Dedifferentiated amniotic fluid mesenchymal stem cell (primary cell): Measurements from ENCODE around the gene BHMT.
"Not testable (repeated sequence)": the region's sequence is repeated elsewhere in the genome, so short reads cannot be mapped to it uniquely, and the experiment has no call there.

Experiments used
- DNase-seq: peaks from one replicate; pipeline ENCODE4 v3.0.0-alpha.2; 2016; ENCODE audit errors: extremely low spot score

BHMT gene

DNA sequence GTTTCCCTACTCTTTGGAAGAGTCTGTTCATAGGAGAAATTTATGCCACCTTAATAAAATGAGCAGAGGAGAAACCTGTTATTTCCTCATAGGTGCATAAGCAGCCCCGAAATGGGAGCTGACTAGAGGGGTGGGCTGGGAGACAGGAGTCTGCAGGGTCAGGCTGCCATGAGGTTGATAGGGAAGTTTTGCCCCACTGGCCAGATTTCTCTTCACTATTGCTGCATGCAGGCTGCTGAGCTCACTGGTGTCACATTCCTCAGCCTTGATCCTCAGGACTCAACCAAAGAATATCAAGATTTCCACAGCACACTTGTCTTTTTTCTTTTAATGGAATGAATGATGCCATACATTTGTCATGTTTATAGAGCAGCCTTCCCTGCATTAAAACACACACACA is 60.7 kb downstream of the BHMT start:
- peak; percentile 36 for DNase-seq

DNA sequence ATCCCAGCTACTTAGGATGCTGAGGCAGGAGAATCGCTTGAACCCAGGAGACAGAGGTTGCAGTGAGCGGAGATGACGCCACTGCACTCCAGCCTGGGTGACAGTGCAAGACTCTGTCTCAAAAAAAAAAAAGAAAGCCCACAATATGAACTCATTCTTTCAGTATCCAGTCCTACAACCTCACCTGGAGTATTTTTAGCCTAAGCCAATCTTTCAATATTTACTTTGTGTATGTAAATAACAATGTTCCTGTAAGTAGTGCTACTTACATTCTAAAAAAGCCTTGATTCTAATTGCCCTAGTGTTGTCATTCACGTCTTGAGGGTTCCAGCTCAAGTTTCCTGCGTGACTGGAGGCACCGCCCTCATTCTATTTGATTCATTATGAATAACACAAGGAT is 62.0 kb downstream of the BHMT start:
- no peak for DNase-seq

DNA sequence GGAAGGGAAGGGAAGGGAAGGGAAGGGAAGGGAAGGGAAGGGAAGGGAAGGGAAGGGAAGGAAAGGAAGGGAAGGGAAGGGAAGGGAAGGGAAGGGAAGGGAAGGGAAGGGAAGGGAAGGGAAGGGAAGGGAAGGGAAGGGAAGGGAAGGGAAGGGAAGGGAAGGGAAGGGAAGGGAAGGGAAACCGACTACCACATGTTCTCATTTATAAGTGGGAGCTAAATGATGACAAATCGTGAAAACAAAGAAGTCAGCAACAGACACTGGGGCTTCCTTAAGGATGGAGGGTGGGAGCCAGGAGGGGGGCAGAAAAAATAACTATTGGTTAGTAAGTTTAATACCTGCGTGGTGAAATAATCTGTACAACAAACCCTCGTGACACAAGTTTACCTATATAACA is 68.8 kb downstream of the BHMT start:
- not testable (repeated sequence) for DNase-seq

DNA sequence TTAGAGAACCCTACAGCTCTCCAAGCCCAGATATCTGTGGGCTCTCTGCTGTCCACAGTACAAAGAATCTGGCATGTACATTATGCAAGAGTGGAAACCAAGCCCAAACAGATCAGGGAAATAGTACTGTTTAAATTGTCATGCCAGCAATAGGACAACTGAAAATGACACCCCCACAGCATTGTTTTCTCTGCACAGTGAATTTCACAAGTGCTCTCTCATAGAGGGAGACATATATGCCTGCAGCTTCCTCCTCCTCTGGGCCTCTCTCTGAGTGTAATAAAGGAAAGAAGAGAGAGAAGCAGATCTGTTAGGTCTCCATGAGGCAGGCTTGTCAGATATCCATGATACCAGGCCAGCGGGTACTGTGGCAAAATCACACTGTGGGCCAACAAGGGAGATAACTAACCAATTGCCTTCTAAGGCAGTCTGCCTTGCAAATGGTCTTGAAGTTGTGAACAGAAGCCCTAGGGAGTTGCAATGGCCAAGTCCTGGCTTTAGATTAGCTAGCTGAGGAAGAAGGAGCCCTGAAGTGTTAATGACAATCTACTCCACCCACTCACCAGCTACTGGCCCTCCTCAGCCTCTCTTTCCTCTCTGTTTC is 69.9 kb downstream of the BHMT start:
- DNase-seq, result peak; percentile 38
